T follicular helper cell (primary cell): ENCODE results near the gene GSE1.
A peak's percentile ranks its signal among the peaks of the same experiment; 100 is the strongest.

Experiments
- DNase-seq: peaks from one replicate; pipeline ENCODE4 v3.0.0-alpha.2; 2020; ENCODE audit warnings: low read depth

GSE1 gene

GRCh38 chr16:85675251-85675874 lies 62.2 kb downstream of the GSE1 start:
- no peak for DNase-seq

GRCh38 chr16:85676466-85676865 lies 63.3 kb downstream of the GSE1 start:
- no peak for DNase-seq

- no peak for DNase-seq
Observed at GRCh38 chr16:85677383-85677967, 64.4 kb downstream of the GSE1 start.

GRCh38 chr16:85678016-85678415 lies 64.9 kb downstream of the GSE1 start:
- DNase-seq = no peak

- no peak for DNase-seq
Observed at GRCh38 chr16:85678821-85679220, 65.7 kb downstream of the GSE1 start.

- no peak for DNase-seq
Observed at GRCh38 chr16:85679870-85680269, 66.7 kb downstream of the GSE1 start.

GRCh38 chr16:85680352-85680944 lies 67.3 kb downstream of the GSE1 start:
- no peak for DNase-seq

- no peak for DNase-seq
Observed at GRCh38 chr16:85681255-85681654, 68.1 kb downstream of the GSE1 start.

- no peak for DNase-seq
Observed at GRCh38 chr16:85682516-85682915, 69.4 kb downstream of the GSE1 start.

- DNase-seq = no peak
Observed at GRCh38 chr16:85683363-85683762, 70.2 kb downstream of the GSE1 start.

- DNase-seq = no peak
Observed at GRCh38 chr16:85685251-85685650, 72.1 kb downstream of the GSE1 start.

GRCh38 chr16:85686912-85687591 lies 73.9 kb downstream of the GSE1 start:
- DNase-seq = no peak

- DNase-seq = no peak
Observed at GRCh38 chr16:85687651-85688471, 74.7 kb downstream of the GSE1 start.

GRCh38 chr16:85688586-85689284 lies 75.6 kb downstream of the GSE1 start, which contains the start of gene GINS2:
Gene GINS2 (minus strand): TSS chr16:85688954. CDS start chr16:85688898, 56 bp downstream.
- DNase-seq = peak; percentile 86

GRCh38 chr16:85689285-85689949 lies 76.3 kb downstream of the GSE1 start:
- no peak for DNase-seq

- no peak for DNase-seq
Observed at GRCh38 chr16:85689950-85690320, 76.8 kb downstream of the GSE1 start.

- no peak for DNase-seq
Observed at GRCh38 chr16:85690469-85691064, 77.4 kb downstream of the GSE1 start.

- no peak for DNase-seq
Observed at GRCh38 chr16:85695196-85696128, 82.3 kb downstream of the GSE1 start.

GRCh38 chr16:85696781-85697180 lies 83.7 kb downstream of the GSE1 start:
- no peak for DNase-seq
